Adipose tissue (tissue), 3 donors: ENCODE measurements around the gene MUSK. TPM values are rescaled to one million over a fixed set of nuclear protein-coding genes. Genes with fewer than 3 reads are reported as not detected.

ENCODE experiments used
- H3K27ac ChIP-seq: one replicate; pipeline ENCODE4 v1.5.1; 2013; ENCODE audit warnings: low read depth, low read length
- WGBS, 3 donors: extraction: QIAGEN DNeasy Blood & Tissue Kit; methylation state at CpG; one replicate each; pipeline ENCODE4 v1.1.7; 2013; 5-methylcytosine and 5-hydroxymethylcytosine counted together
- polyA plus RNA-seq, 3 donors: library from polyadenylated mRNA; stranded (reverse); fragments of 200-250 nt; gene quantifications; one replicate each; pipeline ENCODE4 v1.2.3, GENCODE V29; 2013
- donor health status: healthy with polysubstance abuse.
- donor health status: Bipolar disorder and iron deficiency.
- donor health status: healthy.

Gene MUSK
- under 1 TPM in 2 of 3 donors, not detected in 1; 0.03 to 0.06 TPM for polyA plus RNA-seq

DNA sequence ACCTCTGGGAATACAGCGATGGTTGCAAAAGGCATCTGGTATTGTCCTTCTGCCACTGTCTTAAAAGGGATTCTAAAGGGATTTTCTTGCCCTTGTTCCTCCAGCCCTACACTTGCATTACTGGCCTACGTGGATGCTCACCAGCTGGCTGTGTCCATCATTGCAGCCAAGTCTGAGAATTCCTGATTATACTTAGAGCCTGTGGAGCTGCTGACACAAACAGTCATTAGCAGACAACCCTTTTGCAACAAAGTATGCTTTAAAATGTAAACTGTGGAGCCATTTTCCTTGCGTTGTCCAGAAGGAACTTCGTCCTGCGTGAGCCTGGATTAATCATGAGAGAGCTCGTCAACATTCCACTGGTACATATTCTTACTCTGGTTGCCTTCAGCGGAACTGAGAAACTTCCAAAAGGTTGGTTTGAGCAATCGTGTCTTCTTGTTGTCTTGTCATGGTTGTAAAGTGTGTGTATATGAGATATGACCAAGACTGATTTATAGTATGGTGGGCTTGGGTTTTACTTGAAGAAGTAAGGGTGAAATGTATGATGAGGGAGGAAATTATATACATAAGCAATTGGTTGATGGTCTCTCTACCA, at the start of gene MUSK:
Gene MUSK, plus strand, starts transcription at position 222 of the 598 bp plus-strand sequence. Its CDS starts 114 bp downstream, at position 336.
- 80 to 81% (median 80%) methylated on average over 8 of the region's 8 CpGs for WGBS, 3 donors
- no peak within 1 kb of the TSS for H3K27ac ChIP-seq

DNA sequence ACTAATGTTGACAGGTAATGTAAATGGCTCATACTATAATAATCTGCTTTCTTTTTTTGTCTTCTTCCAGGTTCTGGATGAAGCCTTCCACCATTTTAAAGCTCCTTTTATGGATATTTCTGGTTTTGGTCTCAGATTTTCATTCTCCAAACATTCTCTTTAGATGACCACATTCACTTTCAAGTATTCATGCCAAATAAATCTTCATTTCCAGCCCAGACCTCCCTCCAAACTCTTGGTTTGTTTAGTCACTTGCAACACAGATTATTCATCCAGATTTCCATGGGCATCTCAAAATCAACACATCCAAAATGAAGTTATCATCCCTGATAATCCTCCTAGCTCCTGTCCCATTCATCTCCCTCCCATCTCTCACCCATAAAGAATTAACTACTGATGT, 48.8 kb upstream of the MUSK start:
- H3K27ac ChIP-seq: no peak overlapping the region

DNA sequence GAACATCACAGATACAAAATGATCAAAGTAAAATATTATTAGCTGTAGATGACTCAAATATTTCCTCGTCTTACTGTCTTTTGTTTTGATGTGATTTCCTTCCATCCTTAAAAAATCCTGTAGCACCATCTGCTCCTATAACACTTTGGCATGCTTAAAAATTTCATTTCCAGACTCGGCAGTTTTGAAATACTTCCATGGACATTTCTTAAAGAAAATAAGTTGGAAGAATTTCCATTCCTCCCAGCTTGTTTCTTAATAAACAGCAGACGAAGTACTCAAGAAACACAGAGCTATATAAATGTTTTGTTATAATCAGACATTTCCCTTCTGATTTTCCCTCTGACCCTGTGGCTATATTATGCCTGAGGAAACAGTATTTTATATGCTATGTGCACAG, 47.9 kb upstream of the MUSK start:
- 35 to 50% (median 42%) methylated on average over 3 of the region's 3 CpGs for WGBS, 3 donors

DNA sequence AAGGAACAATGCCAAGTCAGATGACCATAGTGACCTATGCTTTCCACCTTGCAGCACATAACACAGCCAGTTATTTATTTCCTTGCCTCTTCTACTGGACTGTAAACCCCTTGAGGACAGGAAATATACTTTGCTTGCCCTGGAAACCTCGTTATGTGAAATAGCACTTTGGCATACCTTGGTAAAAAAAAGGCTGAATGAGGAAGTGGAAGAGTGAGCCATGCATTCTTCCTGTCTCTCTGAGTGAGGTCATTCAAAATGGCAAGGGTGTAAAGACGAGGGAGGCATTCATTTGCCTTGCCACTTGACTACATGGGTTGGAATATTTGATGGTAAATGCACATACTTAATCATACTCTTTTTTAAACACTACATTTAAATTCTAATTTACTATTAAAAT, 46.2 kb upstream of the MUSK start:
- WGBS, 3 donors: 49 to 78% (median 58%) methylated on average over 2 of the region's 2 CpGs

More for the DNA sequence above, 47.9 kb upstream of the MUSK start:
- no peak overlapping the region for H3K27ac ChIP-seq

DNA sequence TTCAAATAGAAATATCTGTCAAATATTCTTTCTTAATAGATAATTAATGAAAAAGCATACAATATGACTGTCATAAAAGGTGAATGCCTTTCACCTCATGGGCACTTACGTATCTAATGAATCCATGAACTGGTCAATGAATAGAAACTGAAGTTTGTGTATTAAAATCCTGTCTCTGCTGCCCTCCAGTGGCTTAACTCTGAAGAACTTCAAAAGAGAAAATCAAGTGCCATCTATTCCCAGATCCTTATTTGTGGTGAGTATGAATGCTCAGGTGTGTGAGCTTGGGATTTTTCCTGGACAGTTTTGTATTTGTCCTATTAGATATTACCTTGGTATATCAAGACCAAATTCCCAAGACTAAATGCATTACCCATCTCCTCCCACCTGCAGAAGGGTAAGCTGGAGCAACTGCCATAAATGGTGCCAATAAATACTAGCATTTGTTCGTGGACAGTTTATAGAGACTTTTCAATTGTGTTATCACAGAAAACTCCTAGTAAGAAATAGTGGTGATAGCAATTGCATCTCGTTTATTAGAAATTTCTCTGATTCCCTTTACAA, 45.0 kb upstream of the MUSK start:
- H3K27ac ChIP-seq: no peak overlapping the region
- WGBS, 3 donors: 26 to 34% (median 30%) methylated on average over 3 of the region's 3 CpGs

More for the DNA sequence above, 46.2 kb upstream of the MUSK start:
- no peak overlapping the region for H3K27ac ChIP-seq

DNA sequence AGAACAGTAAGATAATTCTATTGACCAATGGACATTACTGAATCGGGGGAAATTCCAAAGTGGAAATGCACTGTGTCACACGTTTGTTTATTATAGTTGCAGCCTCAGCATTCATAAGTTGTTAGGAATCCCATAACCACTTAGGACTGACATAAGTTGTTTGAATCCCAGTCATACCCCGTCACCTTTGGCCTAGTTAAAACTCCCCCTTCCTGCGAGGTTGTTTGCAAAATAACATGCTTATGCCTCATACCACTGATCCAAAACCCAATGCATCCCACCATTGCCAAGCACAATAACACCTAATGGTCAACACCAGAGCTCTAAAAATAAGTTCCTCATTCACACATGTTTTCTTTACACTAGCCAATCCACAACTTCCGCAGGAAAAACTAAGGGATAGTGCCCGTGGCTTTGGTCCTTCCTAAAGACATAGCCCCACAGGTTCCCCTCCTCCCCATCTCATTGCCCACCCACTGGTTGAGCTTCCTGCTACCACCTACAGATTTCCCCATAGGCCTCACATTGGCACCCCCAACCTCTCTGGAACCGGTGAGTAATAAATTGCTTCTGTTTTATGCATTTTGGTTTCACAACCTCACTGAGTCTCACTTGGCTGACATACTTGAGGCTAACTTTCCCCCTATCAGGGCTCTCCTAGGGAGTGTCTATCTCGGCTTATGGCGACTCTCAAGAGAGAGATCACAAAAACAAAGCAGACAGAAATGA, 42.3 kb upstream of the MUSK start:
- 55 to 66% (median 62%) methylated on average over 9 of the region's 9 CpGs for WGBS, 3 donors
- no peak overlapping the region for H3K27ac ChIP-seq

DNA sequence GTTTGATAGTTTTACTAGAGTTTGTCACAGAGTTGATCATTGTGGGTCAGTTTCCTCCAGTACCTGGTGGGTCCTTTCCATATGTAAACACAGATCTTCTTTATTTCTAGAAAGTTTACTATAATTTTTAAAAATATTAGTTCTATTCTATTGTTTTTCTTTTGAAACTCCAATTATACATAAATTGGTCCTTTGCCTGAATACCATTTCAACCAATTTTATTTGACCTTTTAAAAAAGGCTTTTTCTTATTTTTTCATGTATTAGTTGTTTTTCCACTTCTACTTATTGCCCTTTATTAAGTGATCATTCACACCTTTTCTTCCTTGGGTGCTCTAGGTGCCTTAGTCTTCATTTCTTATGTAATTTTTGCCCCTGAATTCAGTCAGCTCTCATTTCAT, 33.0 kb upstream of the MUSK start:
- no peak overlapping the region for H3K27ac ChIP-seq

DNA sequence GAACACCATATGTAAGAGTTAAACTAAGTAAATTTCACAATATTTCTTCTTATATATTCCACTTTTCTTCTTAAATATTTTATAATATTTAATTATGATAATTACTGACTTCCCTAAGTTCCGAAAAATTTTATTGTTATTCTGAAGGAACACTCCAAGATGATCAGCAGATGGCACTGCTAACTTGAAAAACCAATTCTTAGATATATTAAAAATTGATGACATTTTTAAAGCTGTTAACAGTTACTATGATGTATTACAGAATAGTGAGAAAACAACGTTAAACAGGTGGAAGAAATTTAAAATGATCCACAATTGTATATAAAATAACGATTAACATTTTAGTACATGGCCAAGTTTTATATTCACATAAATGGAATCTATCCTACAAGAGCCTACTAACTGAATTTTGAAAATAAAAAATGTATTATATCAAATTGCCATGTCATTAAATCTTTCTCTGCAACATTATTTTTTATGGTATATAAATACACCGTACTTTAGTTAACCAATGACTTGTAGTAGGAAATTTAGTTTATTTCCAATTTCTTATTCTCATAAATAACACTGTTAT, 30.1 kb upstream of the MUSK start:
- WGBS, 3 donors: 45 to 51% (median 48%) methylated on average over 4 of the region's 4 CpGs
- H3K27ac ChIP-seq: no peak overlapping the region

DNA sequence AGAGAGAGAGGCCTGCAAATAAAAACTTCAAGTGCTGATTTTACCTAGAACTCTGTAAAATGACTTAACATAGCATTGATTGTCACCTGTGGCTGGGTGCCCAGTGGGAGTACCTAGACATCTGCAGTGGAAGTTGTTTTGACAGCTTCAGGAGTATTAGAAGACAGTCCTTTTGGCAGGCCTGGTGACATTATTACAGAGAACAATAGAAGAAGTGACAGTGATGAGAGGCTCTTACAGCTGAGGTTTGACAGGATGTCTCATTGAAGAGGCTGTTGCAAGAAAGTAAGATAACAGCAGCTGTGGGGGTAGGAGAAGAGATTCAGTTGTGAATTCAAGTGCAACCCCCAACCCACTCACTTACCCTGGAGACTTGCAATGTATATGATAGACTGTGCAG, 27.9 kb upstream of the MUSK start:
- H3K27ac ChIP-seq: no peak overlapping the region

DNA sequence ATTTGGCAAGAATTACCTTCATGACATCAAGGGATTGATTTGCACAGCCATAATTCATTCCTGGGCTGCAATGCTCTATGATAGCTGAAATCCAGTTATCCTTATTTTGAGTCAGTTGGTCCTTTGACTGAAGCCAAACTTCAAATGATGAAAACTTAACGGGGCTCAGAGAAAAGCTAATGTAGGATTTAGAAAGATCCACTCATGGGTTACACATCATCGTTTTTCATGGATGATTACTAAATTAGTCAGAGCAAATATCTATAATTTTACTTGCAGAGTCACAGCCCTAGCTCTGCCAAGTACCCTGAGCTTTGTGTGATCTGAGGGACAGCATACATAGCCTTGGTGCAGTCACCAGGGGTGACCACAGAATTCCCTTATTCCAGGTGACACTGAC, 27.3 kb upstream of the MUSK start:
- H3K27ac ChIP-seq: no peak overlapping the region
- 71 to 77% (median 76%) methylated on average over 2 of the region's 2 CpGs for WGBS, 3 donors

DNA sequence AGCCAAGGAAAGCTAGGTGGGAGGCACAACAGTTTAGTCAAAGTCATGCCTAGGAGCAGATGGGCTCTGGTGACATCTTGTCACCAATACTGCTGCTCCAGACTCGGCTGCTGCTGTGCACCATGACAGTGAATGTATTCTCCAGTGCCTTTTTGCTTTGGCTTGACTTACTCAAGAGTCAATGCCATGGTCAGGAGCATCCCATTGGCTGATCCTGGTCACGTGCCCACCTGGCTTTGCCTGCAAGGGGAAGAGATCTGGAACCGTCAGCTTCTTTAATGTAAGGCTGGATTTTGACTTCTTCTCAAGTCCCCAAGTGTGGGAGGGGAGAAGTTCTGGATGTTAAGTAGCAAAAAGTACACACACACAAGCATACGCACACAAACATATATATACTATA, 19.9 kb upstream of the MUSK start:
- 66 to 81% (median 80%) methylated on average over 4 of the region's 4 CpGs for WGBS, 3 donors
- H3K27ac ChIP-seq: no peak overlapping the region

DNA sequence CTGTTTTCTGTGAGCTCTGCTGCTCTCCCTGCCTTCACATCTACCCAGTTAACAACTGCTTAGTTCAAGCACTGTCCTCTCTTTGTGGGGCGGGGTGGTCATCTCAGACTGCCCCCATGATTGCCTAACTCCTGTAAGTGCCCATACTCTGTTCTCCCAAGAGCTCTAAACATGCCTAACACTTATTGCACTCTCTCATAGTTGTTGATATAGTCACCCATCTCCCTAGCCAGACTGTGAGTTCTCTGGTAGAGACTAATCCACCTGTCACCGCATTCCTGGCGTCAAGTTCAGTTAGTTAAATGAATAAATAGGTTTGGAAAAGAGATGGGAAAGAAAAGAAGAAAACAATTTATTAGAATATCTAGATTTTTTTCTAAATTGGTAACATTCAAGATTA, 18.3 kb upstream of the MUSK start:
- no peak overlapping the region for H3K27ac ChIP-seq
- 84 to 95% (median 93%) methylated on average over 3 of the region's 3 CpGs for WGBS, 3 donors

DNA sequence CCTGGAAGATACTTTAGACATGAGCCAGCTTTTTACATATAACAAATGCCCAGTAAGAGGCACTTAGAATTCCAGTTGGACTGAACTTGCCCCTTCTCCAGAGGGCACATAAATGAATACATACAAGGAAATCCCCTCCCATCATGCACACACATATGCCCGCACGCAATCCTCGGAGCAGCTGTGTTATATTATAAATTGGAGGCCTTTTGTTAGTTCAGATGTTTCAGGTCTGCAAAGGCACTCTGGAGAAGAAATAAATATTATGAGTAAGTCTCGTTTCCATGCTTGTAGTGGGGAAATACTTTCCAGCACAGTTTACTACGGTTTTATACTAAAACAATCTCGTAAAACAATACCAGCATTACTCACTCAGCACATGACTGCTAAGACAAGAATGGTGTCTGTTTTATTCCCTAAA, 17.6 kb upstream of the MUSK start:
- WGBS, 3 donors: 56 to 74% (median 73%) methylated on average over 6 of the region's 6 CpGs
- no peak overlapping the region for H3K27ac ChIP-seq

DNA sequence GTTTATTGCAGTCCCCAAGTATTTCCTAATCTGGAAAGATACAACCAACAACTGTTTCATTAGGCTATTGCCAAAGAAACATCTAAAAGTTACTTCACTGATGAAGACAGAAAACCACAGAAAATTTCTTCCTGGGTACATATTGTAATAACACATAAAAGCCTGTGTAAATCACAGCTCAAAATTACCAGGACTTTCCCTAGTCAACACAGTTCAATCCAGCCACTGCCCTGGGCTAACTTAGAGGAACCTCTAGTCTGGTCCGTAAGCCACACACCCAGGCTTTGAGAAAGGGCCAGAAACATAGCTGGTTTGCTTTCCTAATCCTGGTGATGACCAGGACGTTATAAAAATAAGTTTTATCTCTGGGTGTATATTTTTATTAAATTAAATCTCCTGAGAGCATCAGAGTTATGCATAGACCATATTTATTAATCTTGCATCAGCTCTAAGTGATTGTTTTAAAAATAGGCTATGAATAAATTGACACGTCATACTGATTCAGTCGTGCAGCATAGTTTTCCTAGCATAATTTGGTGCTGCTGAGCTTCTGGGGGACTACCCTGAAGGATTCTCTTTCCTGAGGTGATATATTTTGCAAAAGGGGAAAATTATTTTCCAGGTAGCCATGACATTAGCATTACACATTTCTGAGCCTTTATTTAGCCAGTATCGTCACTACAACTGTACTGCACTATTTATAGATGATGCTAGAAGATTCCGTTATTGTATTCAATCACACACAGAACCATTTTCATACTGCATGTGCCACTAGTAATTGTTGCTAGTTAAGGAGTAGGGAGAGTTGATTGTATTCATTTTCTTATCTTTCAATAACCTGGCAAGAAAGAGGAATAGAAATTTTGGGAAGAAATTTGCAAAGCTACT, 12.6 kb upstream of the MUSK start:
- H3K27ac ChIP-seq: no peak overlapping the region
- 57 to 75% (median 59%) methylated on average over 6 of the region's 6 CpGs for WGBS, 3 donors

DNA sequence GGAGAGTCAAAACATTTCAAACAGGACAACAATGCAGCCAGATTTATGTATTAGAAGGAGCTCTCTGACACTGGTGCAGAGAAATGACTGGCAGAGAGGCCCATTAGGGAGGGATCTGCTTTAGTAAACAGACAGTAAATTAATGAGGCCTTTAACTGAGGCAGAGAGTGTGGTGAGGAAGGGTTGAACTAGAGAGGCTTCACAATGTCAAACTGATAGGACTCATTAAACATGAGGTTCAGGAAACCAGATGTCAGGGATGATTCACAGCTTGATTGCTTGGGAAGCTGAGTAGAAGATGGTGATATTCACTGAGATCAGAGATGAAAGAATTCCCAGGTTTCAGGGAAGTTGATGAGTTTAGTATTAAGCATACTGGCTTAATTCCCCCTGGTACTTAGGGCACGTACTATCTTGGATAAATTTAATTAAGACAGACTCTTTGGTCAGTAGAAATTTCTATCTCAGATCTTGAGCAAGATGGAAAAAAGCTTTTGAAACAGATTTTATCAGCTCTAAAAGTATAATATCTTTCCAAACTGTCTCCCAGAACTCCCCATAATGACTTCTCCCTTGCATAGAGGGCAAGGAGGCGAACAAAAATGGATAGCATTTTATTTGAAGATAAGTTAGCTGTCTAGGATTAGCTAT, 8.6 kb upstream of the MUSK start:
- 77 to 92% (median 87%) methylated on average over 2 of the region's 2 CpGs for WGBS, 3 donors
- no peak overlapping the region for H3K27ac ChIP-seq

DNA sequence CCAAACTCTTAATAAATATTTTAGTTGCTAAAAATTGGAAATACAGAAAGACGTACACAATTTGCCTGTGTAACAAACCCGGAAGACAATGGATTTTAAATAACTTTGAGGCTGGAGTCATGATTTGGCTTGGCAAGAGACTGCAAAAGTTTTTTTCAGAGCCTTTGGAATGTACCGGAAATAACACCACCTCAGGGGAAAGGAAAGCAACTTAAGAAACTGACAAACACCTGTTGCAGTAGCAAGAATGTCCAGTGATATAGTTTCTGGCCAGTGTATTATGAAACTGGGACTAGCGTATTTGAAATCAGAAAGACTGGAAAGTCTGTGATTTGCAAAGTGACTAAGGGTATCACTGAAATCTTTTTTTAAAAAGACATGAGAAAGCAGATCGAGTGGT, 842 bp downstream of the MUSK start:
- H3K27ac ChIP-seq: no peak overlapping the region
- 49 to 61% (median 53%) methylated on average over 5 of the region's 5 CpGs for whole genome bisulfite sequencing, 3 donors

DNA sequence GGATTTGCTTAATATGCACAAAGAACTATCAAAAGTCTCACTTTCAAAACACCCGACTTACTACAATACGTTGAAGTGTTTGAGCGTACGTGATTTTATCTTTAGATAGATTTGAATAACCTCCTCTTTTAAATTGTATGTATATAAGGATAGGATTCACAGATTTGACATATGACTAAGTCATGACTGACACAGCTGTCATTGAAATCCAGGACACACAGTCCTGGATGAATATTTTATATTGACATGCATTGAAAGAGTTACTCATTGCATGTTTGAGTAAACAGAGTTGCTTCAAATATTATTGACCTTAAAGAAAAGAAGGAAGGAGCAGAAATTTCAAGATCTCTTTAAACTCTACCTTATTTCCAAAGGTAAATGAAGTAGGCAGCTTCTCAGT, 3.3 kb downstream of the MUSK start:
- WGBS, 3 donors: 87 to 96% (median 95%) methylated on average over 4 of the region's 4 CpGs
- H3K27ac ChIP-seq: no peak overlapping the region

DNA sequence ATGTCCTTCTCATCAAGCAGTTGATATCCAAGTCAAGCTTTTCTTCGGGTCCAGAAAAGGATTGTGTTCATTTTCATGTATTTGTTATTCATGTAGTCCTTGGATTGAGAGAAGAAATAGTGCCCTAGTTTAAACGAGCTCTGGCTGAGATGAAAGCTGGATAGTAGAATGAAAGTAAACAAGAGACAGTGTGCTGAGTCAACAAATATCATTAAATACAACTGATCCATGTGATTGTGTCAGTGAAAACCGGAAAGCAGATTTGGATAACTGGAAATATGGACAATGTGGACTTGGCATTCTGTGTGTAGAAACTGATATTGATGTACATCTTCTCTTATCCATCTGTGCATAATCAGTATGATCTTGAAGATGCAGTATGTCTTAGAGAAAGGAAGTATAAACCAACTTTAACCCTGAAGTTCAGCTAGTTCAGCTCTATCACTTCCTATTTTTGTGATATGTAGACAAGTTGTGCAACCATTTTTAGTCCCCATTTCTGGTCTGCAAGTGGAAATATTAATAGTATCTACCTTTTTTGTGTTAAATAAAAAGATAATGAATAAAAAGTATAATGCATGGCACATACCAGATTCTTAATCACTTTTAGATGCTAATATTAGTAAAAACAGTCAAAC, 4.4 kb downstream of the MUSK start:
- no peak overlapping the region for H3K27ac ChIP-seq
- WGBS, 3 donors: 40 to 76% (median 73%) methylated on average over 3 of the region's 3 CpGs
